ENCODE measurements around the gene HOXC6. TPM values are rescaled to one million over a fixed set of nuclear protein-coding genes. Genes with fewer than 3 reads are reported as not detected.
A peak's percentile ranks its signal among the peaks of the same experiment; 100 is the strongest.

Gene HOXC6
- 7.1 and 11.5 TPM in 2 replicates for total RNA-seq (2022)
- Bru-seq, nascent RNA = percentile 60 among the genes with signal in this experiment
- percentile 69 among the genes with signal in this experiment for BruChase-seq, experiment 1, labeled RNA remaining after a 6-hour chase
- percentile 83 among the genes with signal in this experiment for BruChase-seq, experiment 2, labeled RNA remaining after a 2-hour chase
- long read RNA-seq, partial matches to known transcripts = 0 of 4 reads
- long read RNA-seq, other reads (novel, unspliced or antisense) = 2 of 4 reads

DNA sequence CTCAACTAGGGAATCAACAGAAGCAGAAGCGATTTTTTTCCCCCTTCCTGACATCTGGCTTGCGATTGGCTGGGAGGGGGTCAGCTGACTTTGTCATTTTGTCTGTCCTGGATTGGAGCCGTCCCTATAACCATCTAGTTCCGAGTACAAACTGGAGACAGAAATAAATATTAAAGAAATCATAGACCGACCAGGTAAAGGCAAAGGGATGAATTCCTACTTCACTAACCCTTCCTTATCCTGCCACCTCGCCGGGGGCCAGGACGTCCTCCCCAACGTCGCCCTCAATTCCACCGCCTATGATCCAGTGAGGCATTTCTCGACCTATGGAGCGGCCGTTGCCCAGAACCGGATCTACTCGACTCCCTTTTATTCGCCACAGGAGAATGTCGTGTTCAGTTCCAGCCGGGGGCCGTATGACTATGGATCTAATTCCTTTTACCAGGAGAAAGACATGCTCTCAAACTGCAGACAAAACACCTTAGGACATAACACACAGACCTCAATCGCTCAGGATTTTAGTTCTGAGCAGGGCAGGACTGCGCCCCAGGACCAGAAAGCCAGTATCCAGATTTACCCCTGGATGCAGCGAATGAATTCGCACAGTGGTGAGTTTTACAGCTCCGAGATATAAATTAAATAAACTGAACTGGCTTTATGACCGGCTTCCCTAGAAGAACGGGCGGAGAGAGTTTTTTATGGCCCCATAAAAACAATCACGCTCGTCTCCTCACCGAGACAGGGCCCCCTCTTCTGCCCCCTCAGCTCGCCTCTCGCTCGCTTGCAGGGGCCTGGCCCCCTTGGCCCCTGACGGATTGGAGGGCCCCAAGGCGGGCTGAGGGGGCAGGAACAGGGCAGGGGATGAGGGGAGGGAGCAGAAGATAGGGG, at the start of gene HOXC6:
TSS of gene HOXC6 (plus strand) at position 127 of the 888 bp plus-strand sequence. CDS start at position 209, 82 bp downstream.
- ChIA-PET CTCF (interaction anchor here (0.6 to 9.4 kb wide), 9 partner anchors 12 to 185 kb away, joined by 3 to 233 read pairs (median 4); partner anchors contain the start of genes HOXC8 and SMUG1), POLR2A (interaction anchor here (0.6 to 3.7 kb wide), 9 partner anchors 9 to 251 kb away, joined by 3 to 35 read pairs (median 4); partner anchors contain the start of genes HOXC8 and HOXC9)
- Mint-ChIP-seq H3K36me3 (ENCODE audit: insufficient read depth, unreplicated experiment) (peaks cover 20% of the 10 kb centered on the region), H3K4me1 (ENCODE audit: insufficient read depth, unreplicated experiment) (peaks cover 5% of the 10 kb centered on the region), H3K27me3 (ENCODE audit: insufficient read depth, unreplicated experiment) (no peaks in the 10 kb centered on the region), H3K27ac (ENCODE audit: low read depth, unreplicated experiment) (peak within 1 kb of the TSS; percentile 31), H3K9me3 (ENCODE audit: unreplicated experiment) (no peaks in the 10 kb centered on the region), H3K4me3 (ENCODE audit: unreplicated experiment) (peak within 1 kb of the TSS; percentile 75)
- BruUV-seq (replicated peaks) = no TSS peak
- DNase-seq (ENCODE audit: unreplicated experiment) = peak; percentile 48
- no peak for TF ChIP-seq CTCF (IDR thresholded peaks at IDR 0.05; ENCODE audit: unreplicated experiment)
- intact Hi-C loops (cut with micrococcal nuclease) = no loop called here

GRCh38 chr12:53978477-53979356, 49.5 kb upstream of the HOXC6 start:
- CTCF ChIA-PET = interaction anchor here (0.6 to 0.7 kb wide), 3 partner anchors 11 to 435 kb away, joined by 3 read pairs; no protein-coding TSS in a partner anchor

DNA sequence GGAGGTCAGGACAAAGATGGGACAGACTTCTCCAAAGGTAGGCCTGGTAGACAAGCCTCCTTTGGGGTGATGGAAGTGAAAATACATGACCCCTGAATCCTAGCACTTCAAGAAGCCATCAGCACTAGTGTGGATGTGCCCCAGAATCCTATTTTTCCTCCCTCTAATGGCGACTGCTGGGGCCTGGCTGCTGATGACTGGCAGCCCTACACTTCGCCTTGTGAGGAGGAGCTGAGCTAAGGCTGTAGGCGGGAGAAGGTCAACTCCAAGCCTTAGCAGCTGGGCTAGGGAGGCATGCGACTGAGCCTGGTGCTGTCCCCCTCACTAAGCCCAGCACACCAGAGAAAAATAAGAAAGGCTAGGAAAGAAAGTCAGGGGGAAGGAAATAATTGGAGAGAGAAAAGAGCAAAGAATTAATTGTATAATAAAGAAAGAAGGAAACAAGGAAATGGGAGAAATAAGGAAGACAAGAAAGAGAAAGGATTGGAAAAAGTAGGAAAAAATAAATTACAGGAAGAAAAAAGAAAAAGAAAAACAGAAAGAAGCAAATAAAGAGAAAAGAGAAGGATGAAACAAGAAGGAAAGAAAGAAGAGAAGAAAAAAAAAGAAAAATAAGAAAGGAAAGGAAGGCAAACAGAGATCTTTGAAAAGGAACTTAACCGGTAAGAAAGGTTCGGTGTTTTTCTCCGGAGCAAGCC, 48.0 kb upstream of the HOXC6 start:
- no peaks in the 10 kb centered on the region for H3K9me3 Mint-ChIP-seq (ENCODE audit: unreplicated experiment)
- CTCF ChIA-PET = interaction anchor here (0.5 to 1.5 kb wide), 3 partner anchors 46 to 234 kb away, joined by 3 to 6 read pairs (median 5); no protein-coding TSS in a partner anchor
- no peak for TF ChIP-seq CTCF (IDR thresholded peaks at IDR 0.05; ENCODE audit: unreplicated experiment)
- POLR2A ChIA-PET = no interaction called here
- no peak overlapping the region for H3K4me3 Mint-ChIP-seq (ENCODE audit: unreplicated experiment)
- DNase-seq (ENCODE audit: unreplicated experiment) = no peak
- H3K27ac Mint-ChIP-seq (ENCODE audit: low read depth, unreplicated experiment) = no peak overlapping the region
- intact Hi-C loops (cut with micrococcal nuclease) = loop anchor here (10.0 kb wide), 1 partner anchor 185 kb away; no protein-coding TSS in a partner anchor
- H3K4me1 Mint-ChIP-seq (ENCODE audit: insufficient read depth, unreplicated experiment) = no peaks in the 10 kb centered on the region
- no TSS peak for BruUV-seq (replicated peaks)
- H3K27me3 Mint-ChIP-seq (ENCODE audit: insufficient read depth, unreplicated experiment) = no peaks in the 10 kb centered on the region
- no peaks in the 10 kb centered on the region for H3K36me3 Mint-ChIP-seq (ENCODE audit: insufficient read depth, unreplicated experiment)

More at GRCh38 chr12:53978477-53979356, 49.5 kb upstream of the HOXC6 start:
- BruUV-seq (replicated peaks) = no TSS peak
- no peak for TF ChIP-seq CTCF (IDR thresholded peaks at IDR 0.05; ENCODE audit: unreplicated experiment)
- DNase-seq (ENCODE audit: unreplicated experiment) = no peak
- POLR2A ChIA-PET = interaction anchor here (0.7 kb wide), 1 partner anchor 238 kb away, joined by 3 read pairs; no protein-coding TSS in a partner anchor
- Mint-ChIP-seq H3K9me3 (ENCODE audit: unreplicated experiment) (no peaks in the 10 kb centered on the region), H3K27ac (ENCODE audit: low read depth, unreplicated experiment) (no peak overlapping the region), H3K36me3 (ENCODE audit: insufficient read depth, unreplicated experiment) (no peaks in the 10 kb centered on the region), H3K27me3 (ENCODE audit: insufficient read depth, unreplicated experiment) (no peaks in the 10 kb centered on the region), H3K4me1 (ENCODE audit: insufficient read depth, unreplicated experiment) (no peaks in the 10 kb centered on the region), H3K4me3 (ENCODE audit: unreplicated experiment) (no peak overlapping the region)
- intact Hi-C loops (cut with micrococcal nuclease) = no loop called here
